IPS DF 4.7 (cell line): ENCODE results near the gene KRT71.
A peak's percentile ranks its signal among the peaks of the same experiment; 100 is the strongest.

Experiments
- DNase-seq: peaks from one replicate; pipeline ENCODE4 v3.0.0-alpha.2; 2013; ENCODE audit warnings: low spot score; ENCODE audit errors: extremely low read depth

KRT71 gene

GRCh38 chr12:52497975-52498374, 55.0 kb downstream of the KRT71 start:
- DNase-seq = no peak

DNA sequence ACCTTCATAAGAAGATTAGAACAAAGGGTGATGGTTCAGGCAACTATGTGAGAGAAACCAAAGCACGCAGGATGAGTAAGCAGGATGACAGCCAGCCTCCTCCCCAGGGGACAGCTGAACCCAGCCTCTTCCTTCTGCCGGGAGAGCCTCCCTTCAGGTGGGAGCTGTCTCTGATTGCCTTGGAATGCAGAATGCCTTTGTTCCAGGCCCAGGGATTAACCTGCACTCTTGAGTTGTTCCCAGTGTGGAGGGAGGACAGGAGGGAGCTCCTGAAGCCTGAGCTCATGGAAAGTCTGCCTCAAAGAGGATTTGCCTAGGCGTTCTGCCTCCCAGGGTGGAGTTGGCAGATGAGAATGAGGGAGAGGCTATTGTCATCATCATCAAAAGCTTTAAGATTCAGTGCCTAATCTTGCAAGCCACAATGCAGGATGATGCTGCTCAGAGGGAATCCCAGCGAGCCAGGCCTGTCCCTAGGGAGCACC, 56.3 kb downstream of the KRT71 start:
- peak; percentile 41 for DNase-seq

GRCh38 chr12:52496054-52496453, 56.9 kb downstream of the KRT71 start:
- no peak for DNase-seq

DNA sequence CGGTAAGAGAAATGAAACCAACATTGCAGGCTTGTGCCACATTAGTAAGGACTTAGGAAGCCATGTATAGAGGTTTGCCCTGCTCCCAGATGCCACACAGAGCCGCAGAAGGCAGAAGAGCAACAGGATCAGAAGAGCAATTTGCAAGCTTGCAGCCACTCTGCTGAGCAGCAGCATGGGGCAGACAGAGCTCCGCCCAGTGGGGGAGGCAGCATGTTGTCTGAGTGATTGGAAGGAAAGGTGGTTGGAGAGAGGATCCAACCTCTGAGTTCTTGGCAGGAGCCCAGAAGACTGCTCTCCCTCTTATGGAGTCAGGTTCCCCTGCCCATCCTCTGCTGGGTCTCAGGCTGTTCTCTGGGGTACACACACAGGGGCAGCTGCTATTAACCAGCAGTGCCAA, 57.6 kb downstream of the KRT71 start:
- DNase-seq = peak; percentile 28

- DNase-seq = no peak
Observed at GRCh38 chr12:52494518-52494917, 58.4 kb downstream of the KRT71 start.

DNA sequence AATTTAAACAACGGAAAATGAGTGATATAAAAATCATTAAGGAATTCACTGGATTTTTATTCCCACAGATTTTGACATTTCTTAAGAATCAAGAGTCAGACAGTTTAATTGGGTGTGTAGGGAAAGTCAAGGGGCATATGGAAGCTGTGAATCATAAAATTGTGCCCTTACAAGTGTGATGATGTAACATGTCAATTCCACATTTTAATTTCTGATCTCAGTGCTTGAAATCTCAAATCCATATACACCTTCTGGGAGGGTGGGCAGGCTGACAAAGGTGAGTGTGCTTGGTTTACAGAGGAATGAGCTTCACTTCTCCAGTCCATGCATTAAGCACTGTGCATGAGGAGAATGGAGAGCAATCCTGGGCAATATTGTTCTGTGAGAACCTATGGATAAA, 58.8 kb downstream of the KRT71 start:
- no peak for DNase-seq
